ENCODE results near the gene HDLBP.

- TF ChIP-seq CTCF (conservative IDR thresholded peaks at IDR 0.05) (no peak), ZFX (IDR thresholded peaks at IDR 0.05) (no peak)
These were observed 8.4 kb downstream of the HDLBP start for GRCh38 chr2:241307055-241307454.

All from C4-2B (cell line).